T-helper 2 cell treated with Interferon-gamma antibody and Interleukin-4, amounts not matched to agents 5 μg/mL and 100 μg/mL, for 36 hours (primary cell): Measurements from ENCODE around the gene MTRR.

Experiments
- DNase-seq: peaks from one replicate; pipeline ENCODE4 v3.0.0; 2021; ENCODE audit warnings: low spot score
- H3K27ac Mint-ChIP-seq: one replicate; pipeline ENCODE4 v1.8.0; 2021; ENCODE audit warnings: mild to moderate bottlenecking, mixed read lengths
- H3K27me3 Mint-ChIP-seq: one replicate; pipeline ENCODE4 v1.8.0; 2021; ENCODE audit warnings: low read depth, mixed read lengths
- H3K36me3 Mint-ChIP-seq: one replicate; pipeline ENCODE4 v1.8.0; 2021; ENCODE audit warnings: low read depth, mixed read lengths
- H3K4me1 Mint-ChIP-seq: one replicate; pipeline ENCODE4 v1.8.0; 2021; ENCODE audit warnings: low read depth, mixed read lengths
- H3K4me3 Mint-ChIP-seq: one replicate; pipeline ENCODE4 v1.8.0; 2022; ENCODE audit warnings: mild to moderate bottlenecking, moderate library complexity, mixed read lengths
- H3K9me3 Mint-ChIP-seq: one replicate; pipeline ENCODE4 v1.8.0; 2021; ENCODE audit warnings: mixed read lengths

MTRR gene

DNA sequence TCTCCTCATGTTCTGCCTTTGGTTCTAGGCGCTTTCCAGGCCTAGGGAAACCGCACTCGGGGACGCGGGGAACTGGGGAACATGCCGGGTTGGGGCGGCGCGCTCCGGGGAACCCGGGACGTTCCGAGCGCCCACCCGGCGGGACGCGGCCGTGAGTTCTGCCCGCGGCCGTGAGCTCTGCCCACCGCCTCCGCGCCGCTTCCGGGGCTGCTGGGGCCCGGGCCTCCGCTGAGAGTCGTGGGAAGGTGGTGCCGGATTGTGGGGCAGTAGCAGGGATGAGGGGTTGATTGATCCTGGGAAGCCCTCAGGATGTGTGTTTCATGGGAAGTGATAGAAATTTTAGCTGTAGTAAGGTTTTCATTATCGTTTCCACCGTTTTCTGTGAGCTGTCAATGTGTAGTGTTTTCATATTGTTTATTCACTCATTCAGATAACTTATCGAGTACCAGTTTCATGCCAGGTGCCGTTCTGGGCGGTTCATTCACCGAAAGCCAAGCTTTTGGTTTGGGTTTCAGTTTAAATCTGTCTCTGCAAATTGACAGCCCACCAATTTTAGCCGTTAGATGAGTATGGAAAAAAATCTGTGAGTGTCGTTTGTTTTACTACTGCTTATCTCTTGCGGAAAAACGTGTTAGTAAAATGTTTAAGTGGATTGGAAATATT lies 657 bp downstream of the MTRR start:
- peak; percentile 45 for DNase-seq
- H3K27ac Mint-ChIP-seq: peak overlapping the region; percentile 82
- H3K36me3 Mint-ChIP-seq: peaks cover 55% of the 10 kb centered on the region
- H3K27me3 Mint-ChIP-seq: no peaks in the 10 kb centered on the region
- H3K4me1 Mint-ChIP-seq: peaks cover 59% of the 10 kb centered on the region
- peak overlapping the region; percentile 82 for H3K4me3 Mint-ChIP-seq
- H3K9me3 Mint-ChIP-seq: no peaks in the 10 kb centered on the region

DNA sequence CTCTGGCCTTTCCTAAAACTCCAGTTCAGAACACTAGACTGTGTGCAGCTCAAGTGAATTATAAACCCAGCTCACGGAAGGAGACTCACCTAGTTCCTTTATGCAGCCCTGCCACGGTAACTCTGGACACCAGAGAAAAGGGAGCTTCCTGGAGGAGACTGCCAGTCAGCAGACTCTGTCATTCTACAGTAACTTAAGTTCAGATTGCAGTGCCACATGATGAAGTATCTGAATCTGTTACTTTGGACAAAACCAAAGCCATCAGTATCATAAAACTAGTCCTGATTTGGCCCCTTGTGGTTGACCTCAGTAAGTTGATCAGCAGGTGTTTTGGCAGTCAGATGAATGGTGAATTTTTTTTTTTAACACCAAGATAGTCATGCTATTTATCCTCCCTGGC lies 2.7 kb downstream of the MTRR start:
- DNase-seq: no peak
- peak overlapping the region; percentile 47 for H3K27ac Mint-ChIP-seq
- peaks cover 54% of the 10 kb centered on the region for H3K36me3 Mint-ChIP-seq

DNA sequence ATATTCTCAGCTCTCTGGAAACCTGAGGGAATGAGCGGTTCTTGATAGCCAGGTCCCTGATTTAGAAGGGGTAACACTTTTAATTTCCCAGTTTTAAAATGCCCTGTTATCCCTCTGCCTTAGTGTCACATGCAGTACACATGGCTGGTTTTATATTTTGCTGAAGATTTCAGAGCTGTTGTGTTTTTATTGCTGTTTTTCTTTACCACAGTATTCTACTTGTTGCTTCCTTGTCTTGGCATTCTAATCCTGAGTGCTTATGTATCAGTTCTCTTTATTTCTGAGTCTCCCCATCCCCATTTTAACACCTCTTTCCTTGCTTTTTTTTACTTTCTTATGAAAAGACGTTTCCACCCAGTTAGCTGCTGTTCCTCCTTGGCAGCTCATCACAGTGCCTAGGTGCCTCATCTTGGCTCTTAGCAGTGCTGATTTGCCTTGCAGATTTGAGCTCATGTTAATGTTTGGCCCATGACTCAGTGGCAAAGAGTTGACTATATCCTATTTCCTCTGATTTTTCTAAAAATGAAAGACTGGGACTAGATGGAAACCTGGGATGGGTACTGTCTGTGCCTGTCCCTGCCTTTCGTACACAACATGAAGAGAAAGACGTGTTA lies 3.7 kb downstream of the MTRR start:
- no peak for DNase-seq
- Mint-ChIP-seq H3K27ac (peak overlapping the region; percentile 81), H3K4me1 (peaks cover 54% of the 10 kb centered on the region), H3K36me3 (peaks cover 54% of the 10 kb centered on the region), H3K9me3 (no peaks in the 10 kb centered on the region), H3K27me3 (no peaks in the 10 kb centered on the region), H3K4me3 (peak overlapping the region; percentile 67)

More for the DNA sequence above, 2.7 kb downstream of the MTRR start:
- no peaks in the 10 kb centered on the region for H3K27me3 Mint-ChIP-seq
- peak overlapping the region; percentile 82 for H3K4me3 Mint-ChIP-seq
- peaks cover 56% of the 10 kb centered on the region for H3K4me1 Mint-ChIP-seq
- no peaks in the 10 kb centered on the region for H3K9me3 Mint-ChIP-seq

DNA sequence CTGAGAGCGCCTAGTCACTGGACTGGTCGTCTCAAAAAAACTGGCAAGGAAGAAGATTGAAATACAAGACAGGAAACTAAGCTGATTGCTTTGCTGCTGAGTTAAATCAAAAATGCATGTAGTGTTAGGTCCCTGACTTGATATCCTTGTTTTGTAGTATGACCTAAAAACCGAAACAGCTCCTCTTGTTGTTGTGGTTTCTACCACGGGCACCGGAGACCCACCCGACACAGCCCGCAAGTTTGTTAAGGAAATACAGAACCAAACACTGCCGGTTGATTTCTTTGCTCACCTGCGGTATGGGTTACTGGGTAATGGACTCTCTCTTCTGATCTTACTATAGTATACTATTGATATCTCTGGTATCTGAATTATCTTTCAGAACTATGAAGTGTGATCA lies 4.3 kb downstream of the MTRR start:
- peaks cover 60% of the 10 kb centered on the region for H3K36me3 Mint-ChIP-seq
- H3K27me3 Mint-ChIP-seq: no peaks in the 10 kb centered on the region
- peaks cover 58% of the 10 kb centered on the region for H3K4me1 Mint-ChIP-seq
- H3K9me3 Mint-ChIP-seq: no peaks in the 10 kb centered on the region
- DNase-seq: peak; percentile 40
- peak overlapping the region; percentile 81 for H3K27ac Mint-ChIP-seq
- H3K4me3 Mint-ChIP-seq: peak overlapping the region; percentile 67

DNA sequence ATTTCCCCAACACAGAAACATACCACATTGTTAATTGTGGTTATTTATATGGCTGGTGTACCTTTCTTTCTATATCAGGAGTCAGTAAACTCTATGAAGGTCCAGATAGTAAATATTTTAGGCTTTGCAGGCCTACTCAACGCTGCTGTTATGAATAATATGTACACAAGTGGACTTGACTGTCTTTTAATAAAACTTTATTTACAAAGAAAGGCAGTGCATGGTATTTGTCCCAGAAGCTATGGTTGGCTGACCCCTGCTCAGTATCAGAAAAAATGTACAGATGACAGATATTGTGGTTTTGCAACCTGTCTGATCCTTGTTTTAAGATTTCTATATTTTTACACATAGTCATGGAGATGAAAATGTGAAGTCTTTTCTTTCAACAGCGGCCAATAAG lies 5.7 kb downstream of the MTRR start:
- Mint-ChIP-seq H3K27me3 (no peaks in the 10 kb centered on the region), H3K9me3 (no peaks in the 10 kb centered on the region), H3K4me1 (peaks cover 63% of the 10 kb centered on the region), H3K36me3 (peaks cover 68% of the 10 kb centered on the region), H3K4me3 (no peak overlapping the region), H3K27ac (no peak overlapping the region)
- no peak for DNase-seq

DNA sequence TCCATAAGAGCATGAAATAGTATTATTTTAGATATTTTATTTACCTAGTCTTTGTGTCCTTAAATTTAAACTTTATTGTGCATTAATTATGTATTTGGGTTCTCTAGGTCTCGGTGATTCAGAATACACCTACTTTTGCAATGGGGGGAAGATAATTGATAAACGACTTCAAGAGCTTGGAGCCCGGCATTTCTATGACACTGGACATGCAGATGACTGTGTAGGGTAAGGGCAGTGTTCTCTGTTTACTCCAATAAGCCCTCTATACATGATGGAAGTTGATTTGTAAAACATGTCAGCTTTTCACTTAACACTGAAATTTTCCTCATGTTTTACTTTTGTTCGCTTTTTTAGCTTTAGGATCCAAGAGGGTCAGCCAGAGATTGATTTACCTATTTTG lies 6.2 kb downstream of the MTRR start:
- H3K4me1 Mint-ChIP-seq: peaks cover 59% of the 10 kb centered on the region

DNA sequence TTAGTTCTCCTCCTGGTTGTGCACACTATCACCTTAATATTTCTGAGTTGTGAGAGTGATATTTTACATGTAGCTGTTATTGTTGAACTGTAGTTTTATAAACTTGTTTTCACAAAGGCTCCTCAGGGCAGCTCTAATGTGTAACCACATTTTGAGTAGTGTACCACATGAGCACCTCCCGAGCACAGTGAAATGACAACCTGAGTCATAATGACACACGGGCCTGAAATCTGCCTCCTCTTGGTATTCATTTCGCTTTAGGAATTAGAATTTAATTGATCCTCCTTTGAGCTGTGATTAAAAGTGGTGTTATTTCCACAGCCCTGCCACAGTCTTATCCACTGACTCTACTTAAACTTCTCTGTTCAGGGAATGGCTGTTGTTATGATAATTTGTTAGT lies 7.9 kb downstream of the MTRR start:
- Mint-ChIP-seq H3K27me3 (no peaks in the 10 kb centered on the region), H3K9me3 (no peaks in the 10 kb centered on the region), H3K4me3 (no peak overlapping the region), H3K4me1 (peaks cover 48% of the 10 kb centered on the region), H3K36me3 (peaks cover 74% of the 10 kb centered on the region), H3K27ac (no peak overlapping the region)
- DNase-seq: peak; percentile 36

More for the DNA sequence above, 6.2 kb downstream of the MTRR start:
- Mint-ChIP-seq H3K4me3 (no peak overlapping the region), H3K27me3 (no peaks in the 10 kb centered on the region), H3K27ac (no peak overlapping the region), H3K9me3 (no peaks in the 10 kb centered on the region), H3K36me3 (peaks cover 72% of the 10 kb centered on the region)
- no peak for DNase-seq

DNA sequence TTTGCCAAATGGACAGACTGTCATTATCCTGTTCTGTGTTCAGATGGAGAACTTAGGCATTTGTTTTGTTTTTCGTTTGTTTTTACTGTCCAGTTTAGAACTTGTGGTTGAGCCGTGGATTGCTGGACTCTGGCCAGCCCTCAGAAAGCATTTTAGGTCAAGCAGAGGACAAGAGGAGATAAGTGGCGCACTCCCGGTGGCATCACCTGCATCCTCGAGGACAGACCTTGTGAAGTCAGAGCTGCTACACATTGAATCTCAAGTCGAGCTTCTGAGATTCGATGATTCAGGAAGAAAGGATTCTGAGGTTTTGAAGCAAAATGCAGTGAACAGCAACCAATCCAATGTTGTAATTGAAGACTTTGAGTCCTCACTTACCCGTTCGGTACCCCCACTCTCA lies 8.9 kb downstream of the MTRR start:
- no peak overlapping the region for H3K4me3 Mint-ChIP-seq
- H3K36me3 Mint-ChIP-seq: peaks cover 71% of the 10 kb centered on the region
- no peak for DNase-seq
- H3K27ac Mint-ChIP-seq: no peak overlapping the region
- H3K4me1 Mint-ChIP-seq: peaks cover 39% of the 10 kb centered on the region
- no peaks in the 10 kb centered on the region for H3K27me3 Mint-ChIP-seq
- H3K9me3 Mint-ChIP-seq: no peaks in the 10 kb centered on the region

DNA sequence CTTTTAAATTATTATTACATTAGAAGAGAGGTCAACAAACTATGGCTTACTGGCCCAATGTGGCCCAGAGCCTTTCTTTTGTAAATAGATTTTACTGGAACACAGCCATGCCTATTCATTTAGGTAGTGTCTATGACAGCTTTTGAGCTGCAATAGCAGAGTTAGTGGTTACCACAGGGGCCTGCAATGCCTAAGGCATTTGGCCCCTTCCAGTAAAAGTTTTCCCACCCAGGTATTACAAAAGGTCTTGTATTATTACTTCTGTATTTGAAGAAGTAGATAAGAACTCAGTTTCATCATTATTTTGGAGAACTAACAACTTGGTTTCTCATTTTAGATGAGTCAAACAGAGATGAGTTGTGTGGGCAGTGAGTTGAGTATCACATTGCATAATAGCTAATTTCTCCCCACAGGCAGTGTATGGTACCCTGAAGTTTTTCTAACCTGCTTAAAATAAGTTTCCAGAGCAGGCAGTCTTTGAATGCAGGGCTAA lies 9.5 kb downstream of the MTRR start:
- Mint-ChIP-seq H3K36me3 (peaks cover 74% of the 10 kb centered on the region), H3K27me3 (no peaks in the 10 kb centered on the region), H3K4me3 (no peak overlapping the region), H3K27ac (no peak overlapping the region), H3K9me3 (no peaks in the 10 kb centered on the region), H3K4me1 (peaks cover 35% of the 10 kb centered on the region)
- DNase-seq: peak; percentile 30

DNA sequence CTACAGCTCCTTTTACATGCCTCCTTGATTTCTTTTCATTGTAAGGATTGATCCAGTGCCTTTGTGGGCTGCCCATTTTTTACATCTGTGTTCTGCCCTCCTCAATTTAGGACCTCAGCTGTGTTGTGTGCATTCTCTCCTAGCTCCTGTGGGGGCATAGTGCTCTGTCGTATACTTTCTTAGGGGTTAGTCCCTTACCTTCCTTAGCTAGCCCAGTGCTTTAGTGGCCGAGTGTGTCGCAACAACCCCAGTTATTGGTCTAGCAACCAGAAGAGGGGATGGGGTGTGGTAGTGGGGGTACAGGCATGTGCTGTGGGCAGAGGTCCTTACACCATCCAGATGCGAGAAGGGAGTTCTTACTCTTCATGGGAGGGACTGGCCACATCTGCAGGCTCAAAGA lies 12.1 kb downstream of the MTRR start:
- no peak overlapping the region for H3K27ac Mint-ChIP-seq
- no peaks in the 10 kb centered on the region for H3K9me3 Mint-ChIP-seq
- H3K36me3 Mint-ChIP-seq: peaks cover 65% of the 10 kb centered on the region
- DNase-seq: no peak
- peaks cover 25% of the 10 kb centered on the region for H3K4me1 Mint-ChIP-seq
- H3K4me3 Mint-ChIP-seq: no peak overlapping the region
- no peaks in the 10 kb centered on the region for H3K27me3 Mint-ChIP-seq

DNA sequence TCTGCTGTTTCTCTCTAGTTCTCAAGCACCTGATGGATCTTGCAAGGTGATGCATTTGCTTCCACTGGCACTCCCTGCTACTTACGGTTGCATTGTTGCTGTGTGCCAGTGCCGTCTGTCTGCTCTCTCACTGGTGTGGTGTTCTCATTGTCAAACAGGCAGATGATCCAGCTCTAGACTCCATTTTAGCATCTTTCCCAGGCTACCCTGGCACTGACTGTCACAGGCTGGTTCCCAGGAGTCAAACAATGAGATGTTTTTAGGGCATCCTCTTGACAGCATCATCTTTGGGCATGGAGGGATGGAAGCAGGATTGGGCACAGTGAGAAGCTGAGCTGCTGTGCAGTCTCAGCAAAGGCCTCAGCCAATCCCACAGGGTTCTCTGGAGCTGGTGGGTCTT lies 12.9 kb downstream of the MTRR start:
- Mint-ChIP-seq H3K27ac (no peak overlapping the region), H3K4me3 (no peak overlapping the region), H3K9me3 (no peaks in the 10 kb centered on the region), H3K4me1 (peaks cover 18% of the 10 kb centered on the region), H3K36me3 (peaks cover 65% of the 10 kb centered on the region), H3K27me3 (no peaks in the 10 kb centered on the region)
- DNase-seq: no peak

DNA sequence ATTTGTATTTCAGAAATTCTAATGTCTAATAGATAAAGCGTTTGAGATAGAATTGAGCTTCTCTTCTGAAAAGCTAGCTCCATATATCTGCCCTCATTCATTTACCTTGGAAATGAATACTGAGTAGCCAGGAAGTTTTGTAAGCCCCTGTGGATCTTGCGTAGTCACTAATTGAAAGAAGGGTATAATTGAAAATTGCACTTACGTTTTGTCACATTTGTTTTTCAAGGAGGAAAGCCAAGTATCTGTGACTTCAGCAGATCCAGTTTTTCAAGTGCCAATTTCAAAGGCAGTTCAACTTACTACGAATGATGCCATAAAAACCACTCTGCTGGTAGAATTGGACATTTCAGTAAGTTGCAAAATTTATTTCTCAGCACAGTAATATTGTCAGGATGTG lies 14.0 kb downstream of the MTRR start:
- Mint-ChIP-seq H3K27me3 (no peaks in the 10 kb centered on the region), H3K36me3 (peaks cover 68% of the 10 kb centered on the region), H3K27ac (no peak overlapping the region), H3K4me3 (no peak overlapping the region), H3K9me3 (no peaks in the 10 kb centered on the region), H3K4me1 (peaks cover 13% of the 10 kb centered on the region)
- DNase-seq: no peak

DNA sequence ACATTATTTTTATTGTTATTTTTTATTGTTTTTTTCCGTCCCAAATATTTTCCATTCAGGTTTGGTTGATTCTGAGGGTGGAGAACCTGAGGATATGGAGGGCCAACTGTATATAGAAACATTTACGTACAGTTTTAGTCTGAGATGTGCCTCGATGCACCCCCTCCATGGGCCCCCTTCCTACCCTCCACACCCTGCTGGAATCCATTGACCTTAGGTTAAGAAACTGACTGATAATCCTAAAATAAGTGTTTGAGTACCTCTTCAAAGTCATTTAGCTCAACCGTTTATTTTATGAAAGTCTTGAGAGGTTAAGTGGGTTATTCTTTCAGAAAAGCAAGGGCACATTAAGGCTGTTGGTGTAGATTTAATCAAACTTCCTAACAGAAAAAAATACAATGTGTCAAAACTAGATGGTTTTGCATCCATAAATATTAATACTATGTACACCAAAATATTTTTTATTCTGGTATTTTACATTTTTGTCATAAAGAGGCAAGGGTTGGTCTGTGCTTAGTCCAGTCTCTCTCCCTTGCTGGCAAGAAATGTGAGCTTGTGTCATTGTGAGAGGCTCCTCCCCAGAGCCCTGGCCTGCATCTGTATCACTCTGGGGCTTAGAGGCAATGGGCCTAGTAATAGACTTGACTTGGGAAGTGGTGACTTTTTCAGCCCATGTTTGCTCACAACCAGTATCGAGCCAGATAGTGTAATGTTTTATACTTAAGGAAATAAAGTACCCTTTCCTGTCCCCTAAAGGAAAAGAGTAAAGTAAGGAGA lies 15.7 kb downstream of the MTRR start:
- peaks cover 5% of the 10 kb centered on the region for H3K4me1 Mint-ChIP-seq
- H3K27ac Mint-ChIP-seq: no peak overlapping the region
- H3K4me3 Mint-ChIP-seq: no peak overlapping the region
- H3K9me3 Mint-ChIP-seq: no peaks in the 10 kb centered on the region
- no peak for DNase-seq
- H3K36me3 Mint-ChIP-seq: peaks cover 65% of the 10 kb centered on the region
- no peaks in the 10 kb centered on the region for H3K27me3 Mint-ChIP-seq

DNA sequence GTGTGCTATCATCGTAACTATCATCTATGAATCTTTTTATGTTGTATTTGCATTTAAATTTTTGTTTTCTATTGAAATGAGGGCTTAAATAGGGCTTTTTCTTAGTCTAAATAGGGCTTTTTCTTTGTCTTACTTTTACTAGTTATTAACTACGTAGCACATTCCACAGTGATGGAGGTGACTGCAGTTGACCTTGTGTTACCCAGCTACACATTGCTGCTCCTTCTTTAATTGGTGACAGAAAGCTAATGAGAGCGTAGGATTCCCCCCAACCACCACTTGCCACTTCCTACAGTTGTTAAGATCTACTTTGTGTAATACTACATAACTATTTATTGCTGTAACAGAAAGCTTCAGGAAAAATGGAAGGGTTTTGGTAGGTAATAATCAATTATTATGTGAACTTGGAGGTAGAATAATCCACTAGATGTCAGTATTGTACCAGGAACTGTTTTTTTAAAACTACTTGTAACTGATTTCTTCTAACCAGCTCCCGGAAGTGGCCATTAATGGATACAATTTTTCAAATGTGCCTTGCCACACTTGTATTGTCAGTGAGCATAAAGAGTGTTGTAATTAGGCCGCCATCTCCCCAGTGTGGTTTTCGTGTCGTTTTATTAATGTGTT lies 18.0 kb downstream of the MTRR start:
- H3K27me3 Mint-ChIP-seq: no peaks in the 10 kb centered on the region
- peaks cover 3% of the 10 kb centered on the region for H3K4me1 Mint-ChIP-seq
- H3K27ac Mint-ChIP-seq: no peak overlapping the region
- H3K36me3 Mint-ChIP-seq: peaks cover 54% of the 10 kb centered on the region
- no peak for DNase-seq
- H3K9me3 Mint-ChIP-seq: no peaks in the 10 kb centered on the region
- H3K4me3 Mint-ChIP-seq: no peak overlapping the region
